ENCODE data around the gene CETN2. TPM values are rescaled to one million over a fixed set of nuclear protein-coding genes. Genes with fewer than 3 reads are reported as not detected.
"Not testable (repeated sequence)": the region's sequence is repeated elsewhere in the genome, so short reads cannot be mapped to it uniquely, and the experiment has no call there.

CETN2 gene
- total RNA-seq, 1 donor from 2014 or later = 22.0 TPM

DNA sequence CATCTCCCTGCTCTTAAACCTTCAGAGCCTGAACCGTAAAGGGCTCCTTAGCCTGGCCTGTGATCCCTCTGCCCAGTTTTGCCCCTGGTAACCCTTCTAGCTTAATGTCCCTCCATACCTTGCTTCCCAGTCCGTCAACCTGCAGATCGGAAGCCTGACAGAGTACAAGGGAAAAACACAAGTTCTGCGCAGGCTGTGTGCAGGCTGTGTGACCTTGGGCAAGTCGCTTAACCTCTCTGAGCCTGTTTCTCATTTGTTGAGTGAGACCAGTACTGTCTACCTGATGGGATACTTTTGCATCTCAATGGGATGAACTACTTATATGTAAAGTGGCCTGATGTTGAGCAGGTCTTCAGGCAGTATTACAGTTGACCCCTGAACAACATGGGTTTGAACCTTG lies 2.0 kb upstream of the CETN2 start:
- DNase-seq (ENCODE audit: low read depth, low spot score) = no peak

DNA sequence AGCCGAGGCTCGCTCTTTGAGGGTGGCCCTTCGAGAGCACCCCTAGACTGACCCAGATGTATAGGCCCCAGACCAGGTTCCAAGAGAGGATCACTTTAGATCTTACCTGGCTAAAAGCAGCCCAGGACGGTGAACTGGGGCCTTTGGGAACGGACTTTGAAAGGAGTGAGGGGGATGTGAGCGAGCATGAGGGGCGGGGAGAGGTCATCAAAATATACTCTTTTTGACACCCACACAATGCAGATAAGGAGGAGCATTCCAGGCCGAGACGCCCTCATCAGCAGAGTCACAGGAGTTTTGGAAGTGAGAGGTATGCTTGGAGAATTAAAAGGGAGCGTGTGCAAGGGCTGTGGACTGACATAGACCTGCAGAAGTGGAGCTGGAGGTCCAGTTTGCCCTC lies 834 bp upstream of the CETN2 start:
- no peak for DNase-seq (ENCODE audit: low read depth, low spot score)

DNA sequence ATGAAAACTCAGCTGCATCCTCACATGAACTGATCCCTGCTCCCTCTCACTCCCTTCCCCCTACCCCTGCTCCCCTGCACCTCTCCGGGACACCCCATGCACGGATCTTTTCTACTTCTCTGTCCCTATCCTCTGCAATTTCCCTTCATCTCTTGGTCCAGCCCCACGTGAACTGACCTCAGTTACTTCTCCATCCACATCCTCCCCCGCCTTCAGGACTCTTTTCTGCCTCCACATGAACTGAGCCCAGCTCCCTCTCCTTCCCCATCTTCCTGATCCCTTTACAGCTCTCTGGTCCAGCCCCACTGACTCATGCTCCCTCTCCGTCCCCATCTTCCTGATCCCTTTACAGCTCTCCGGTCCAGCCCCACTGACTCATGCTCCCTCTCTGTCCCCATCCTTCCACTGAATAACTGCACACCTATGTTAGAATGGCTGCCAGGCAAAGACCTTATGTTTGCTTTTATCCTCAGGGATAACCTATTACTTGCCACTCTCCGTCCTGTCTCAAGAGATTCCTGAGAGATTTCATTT lies 5.6 kb downstream of the CETN2 start:
- no peak for DNase-seq (ENCODE audit: low read depth, low spot score)

DNA sequence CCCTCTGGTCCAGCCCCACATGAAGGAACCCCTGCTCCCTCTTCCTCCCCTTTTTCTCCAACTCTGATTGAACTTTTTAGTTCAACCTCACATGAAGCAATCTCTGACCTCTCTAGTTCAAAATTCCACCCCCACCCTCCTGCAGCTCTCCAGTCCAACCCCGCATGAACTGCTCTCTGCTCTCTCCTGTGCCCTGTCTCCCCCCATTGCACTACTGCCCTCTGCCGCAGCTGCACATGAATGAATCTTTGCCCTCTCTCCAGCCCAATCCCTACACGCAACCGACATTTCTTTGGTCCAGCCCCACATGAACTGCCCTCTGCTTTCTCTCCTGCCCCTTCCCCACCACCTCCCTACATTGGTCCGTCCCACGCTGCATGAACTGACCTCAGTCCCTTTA lies 6.9 kb downstream of the CETN2 start:
- no peak for DNase-seq (ENCODE audit: low read depth, low spot score)

DNA sequence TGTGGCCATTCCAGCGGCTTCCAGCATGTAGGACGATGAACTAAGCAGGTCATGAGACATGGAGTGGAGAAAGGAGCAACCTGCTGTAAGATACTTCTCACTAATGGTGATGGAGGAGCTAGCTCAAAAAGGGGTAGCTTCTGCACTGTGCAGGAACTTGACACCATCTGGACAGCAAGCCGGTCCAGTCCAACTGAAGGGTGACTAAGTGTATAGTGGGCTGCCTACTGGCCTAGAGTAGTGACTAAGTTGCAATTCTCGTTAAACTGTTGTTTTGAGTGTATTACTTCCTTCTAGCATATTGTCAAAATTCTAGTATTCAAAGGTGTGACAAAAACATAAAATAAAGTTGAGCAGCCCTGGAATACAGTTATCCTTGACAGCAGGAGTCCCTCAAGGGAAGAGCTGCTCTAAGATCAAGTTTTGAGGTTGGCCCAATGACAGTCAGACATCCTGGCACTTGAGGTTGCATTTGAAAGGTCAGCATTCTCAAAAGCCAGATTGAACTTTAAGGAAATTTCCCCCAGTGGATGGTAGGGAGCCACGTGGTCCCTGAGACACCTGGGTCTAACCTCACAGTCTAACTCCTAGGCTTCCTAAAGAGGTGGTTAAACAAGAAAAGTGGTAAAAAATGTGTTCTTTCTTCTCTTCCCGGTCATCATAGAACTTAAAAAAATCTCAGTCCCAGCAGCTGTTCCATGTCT lies 8.0 kb downstream of the CETN2 start:
- no peak for DNase-seq (ENCODE audit: low read depth, low spot score)

DNA sequence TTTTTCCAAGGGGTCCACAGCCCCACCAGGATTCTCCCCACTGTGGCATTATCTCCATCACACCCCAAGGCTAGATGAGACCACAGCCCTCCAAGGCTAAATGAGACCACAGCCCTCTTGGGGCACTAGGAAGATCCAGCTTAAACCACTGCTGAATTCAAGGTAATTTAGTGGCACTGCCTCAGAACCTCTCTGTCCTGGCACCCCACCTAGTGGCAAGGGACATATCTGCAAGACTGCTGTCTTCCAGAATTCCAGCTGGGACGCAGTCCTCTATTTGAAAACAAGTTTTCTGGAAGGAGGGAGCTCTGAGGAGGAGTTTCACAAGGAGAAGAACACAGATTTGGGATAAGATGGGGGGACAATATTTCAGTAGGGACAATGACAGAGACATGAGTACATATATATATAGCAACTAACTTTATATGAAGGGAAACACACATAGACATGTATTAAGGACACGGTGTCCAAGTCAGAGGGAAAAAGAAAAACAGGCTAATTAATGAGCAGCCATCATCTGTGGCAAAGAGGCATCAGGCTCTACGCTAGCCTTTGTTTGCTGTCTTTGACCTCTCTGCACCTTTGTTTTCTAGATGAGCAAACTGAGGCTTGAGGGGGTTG lies 9.3 kb downstream of the CETN2 start:
- DNase-seq (ENCODE audit: low read depth, low spot score) = no peak

DNA sequence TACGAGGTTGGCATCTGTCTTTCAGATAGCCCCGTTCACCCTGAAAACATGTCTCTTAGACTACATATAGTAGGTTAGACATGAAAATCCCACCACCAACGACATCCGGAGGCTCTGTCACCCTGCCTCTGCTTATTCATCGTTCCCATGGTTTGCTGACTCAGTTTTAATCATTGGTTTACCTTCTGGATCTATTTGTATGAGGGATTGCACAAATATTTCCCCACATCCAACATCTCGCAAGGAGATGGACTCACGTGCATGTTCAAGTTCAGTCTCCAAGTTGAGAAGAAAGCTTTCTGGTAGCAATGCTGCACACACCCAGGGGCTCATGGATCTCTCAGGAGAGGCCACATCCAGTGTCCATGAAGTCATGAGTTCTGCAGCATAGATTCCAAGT lies 10.8 kb downstream of the CETN2 start:
- DNase-seq (ENCODE audit: low read depth, low spot score) = no peak

DNA sequence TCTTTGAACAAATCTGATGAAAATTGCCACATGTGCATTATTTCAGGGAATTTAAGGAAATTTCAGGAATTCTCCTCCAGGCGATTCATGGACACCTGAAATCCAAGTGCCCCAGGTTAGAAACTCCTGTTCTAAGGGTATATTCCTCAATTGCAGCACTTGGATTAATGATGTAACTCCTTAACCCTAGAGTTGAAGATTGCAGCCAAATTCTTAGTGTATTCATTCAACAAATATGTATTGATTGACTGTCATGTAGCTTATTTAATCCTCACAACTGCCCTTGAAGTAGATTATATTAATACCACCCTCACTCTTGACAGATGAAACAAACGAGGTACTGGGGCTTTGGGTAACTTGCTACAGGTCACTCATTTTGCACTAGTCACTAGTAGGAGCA lies 11.3 kb downstream of the CETN2 start:
- DNase-seq (ENCODE audit: low read depth, low spot score) = no peak

DNA sequence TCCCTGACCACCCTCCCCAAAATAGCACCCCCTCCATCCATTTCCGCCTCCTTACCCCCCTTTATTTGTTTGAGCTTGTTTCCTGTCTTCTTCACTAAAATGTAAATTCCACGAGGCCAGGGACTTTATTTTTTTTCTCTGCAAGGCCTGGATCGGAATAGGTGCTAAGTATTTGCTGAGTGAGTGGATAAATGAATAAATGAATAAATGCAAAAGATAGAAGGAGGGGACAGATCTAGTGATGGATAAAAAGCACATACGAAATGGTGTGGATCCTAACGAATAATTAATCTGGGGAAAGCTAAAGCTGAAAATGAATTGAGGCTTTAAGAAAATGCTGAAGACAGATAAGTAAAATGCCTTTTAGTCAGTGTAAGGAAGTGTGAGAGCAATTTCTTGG lies 12.2 kb downstream of the CETN2 start:
- DNase-seq (ENCODE audit: low read depth, low spot score) = no peak

DNA sequence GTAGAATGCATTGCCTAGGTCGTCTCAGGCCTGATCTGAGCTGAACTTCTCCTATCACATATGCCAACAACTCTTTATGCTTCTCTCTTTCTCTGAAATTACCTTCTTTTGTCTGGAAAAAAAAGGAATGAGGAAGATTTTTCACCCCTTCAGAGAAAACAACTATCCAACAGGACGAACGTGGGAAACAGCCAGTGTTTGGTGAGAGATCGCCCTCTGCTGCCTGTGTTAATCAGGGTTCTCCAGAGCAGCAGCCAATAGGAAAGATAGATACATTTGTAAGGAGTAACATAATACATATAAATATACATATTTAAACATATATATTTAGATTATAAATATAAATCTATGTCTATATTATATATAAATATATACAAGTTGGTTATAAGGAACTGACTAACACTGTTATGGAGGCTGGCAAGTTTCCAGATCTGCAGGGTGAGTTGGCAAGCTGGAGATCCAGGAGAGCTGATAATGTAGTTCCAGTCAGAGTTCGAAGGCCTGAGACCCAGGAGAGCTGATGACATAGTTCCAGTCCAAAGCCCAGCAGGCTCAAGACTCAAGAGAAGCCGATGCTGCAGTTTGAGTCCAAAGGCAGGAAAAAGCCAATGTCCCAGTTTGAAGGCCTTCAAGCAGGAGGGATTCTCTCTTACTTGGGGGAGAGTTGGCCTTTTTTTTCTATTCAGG lies 13.3 kb downstream of the CETN2 start:
- no peak for DNase-seq (ENCODE audit: low read depth, low spot score)

DNA sequence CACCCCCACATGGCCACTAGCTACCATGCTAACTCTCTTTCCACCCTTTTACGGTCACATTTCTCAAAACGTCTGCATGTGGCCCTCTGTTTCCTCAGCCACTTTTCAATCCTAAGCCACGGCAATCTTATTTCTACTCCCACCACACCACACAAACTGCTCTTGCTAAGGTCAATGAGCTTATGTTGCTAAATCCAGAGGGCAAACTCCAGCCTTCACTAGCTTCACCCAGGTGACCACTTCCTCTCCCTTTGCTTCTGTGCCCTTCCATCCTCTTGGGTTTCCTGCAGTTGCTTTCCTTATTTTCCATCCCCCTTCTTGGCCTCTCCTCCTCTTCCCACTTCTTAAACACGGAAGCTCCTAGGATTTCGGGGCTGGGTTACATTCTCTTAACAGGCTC lies 16.5 kb downstream of the CETN2 start:
- no peak for DNase-seq (ENCODE audit: low read depth, low spot score)

DNA sequence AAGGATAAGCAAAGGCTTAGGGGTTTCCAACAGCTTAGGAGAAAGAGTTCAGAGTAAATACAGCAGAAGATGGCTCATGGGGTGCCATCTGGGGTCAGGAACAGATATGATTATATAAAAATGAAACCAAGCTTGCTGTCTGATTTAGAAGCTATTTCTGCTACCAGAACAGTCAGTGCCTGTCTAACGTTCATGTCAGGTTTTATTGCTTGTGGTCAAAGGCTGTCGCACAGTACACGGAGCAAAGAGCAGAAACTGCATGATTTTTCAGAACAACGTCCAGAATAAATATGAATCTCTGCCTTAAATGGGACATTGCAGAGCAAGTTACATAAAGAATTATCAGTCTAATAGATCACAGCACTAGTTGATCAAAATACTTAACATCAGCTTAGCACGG lies 17.4 kb downstream of the CETN2 start:
- DNase-seq (ENCODE audit: low read depth, low spot score) = no peak

DNA sequence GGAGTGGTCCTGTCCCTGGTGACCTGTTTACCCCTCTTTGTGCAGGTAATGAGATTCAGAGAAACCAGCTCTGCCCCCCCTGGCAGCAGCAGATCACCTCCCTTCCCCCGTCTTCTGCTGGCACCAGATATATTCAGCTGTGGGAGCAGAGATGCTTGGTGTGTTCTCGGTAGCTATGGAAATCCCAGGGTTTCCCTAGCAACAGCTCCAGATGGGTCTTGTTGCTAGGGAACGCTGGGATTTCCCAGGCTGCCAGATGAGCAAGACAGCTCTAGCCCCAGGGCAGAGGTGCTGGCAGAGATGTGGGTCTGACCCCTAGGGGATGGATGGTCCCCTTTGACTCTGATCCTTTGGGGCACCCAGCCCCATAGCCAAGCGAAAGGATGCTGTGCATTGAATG lies 20.2 kb downstream of the CETN2 start:
- no peak for DNase-seq (ENCODE audit: low read depth, low spot score)

DNA sequence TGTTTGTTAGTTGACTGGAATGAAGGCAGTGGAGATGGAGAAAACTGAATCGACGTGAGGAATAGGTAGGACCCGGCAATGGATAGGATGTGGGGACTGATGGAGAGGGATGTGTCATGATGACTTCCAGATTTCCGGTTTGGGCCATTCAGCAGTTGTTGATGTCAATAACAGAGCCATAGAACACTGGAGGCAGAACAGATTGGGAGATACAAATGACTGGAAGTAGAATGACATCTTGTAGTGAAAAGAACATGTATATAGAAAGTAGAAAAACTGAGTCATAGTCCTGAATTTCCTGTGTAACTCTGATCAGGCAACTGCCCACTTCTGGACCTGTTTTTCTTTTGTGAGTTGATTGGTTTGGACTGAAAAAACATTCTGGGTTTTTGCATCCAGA lies 24.5 kb downstream of the CETN2 start:
- DNase-seq (ENCODE audit: low read depth, low spot score) = no peak

DNA sequence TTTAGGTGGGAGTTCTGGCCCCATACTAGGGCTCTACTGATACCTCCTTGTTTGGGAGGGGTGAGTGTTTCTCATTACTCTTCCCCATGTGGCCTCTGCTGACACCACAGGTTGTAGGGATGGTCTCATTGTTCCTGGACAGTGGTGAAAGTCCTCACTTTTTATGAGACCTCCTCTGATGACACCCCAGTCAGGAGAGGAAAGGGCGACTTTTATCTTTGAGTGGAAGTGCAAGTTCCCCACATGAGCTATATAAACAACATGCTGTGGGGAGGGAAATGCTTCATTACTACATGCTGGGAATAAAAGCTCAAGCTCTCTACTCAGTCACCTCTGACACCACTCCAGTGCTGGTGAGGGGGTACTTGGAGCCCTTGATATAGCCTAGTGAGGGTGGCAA lies 31.6 kb downstream of the CETN2 start:
- DNase-seq (ENCODE audit: low read depth, low spot score) = no peak

DNA sequence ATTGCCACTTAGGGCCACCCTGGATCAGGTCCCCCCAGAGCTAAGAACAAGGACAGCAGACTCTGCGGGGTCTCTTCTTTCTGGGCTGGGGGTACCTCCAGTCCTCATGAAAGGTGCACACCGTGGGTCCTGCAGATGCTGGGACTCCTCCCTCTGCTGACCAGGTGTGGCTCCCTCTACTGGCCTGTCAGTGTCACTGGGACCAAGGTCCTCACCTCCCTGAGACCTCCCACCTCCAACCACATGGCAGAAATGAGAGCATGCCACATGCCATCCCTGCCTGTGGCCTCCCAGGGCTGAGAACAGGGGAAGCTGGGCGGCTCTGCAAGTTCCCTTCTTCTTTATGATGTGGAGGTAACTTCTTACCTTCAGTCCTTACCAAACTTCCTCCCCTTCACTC lies 43.5 kb downstream of the CETN2 start:
- not testable (repeated sequence) for DNase-seq (ENCODE audit: low read depth, low spot score)

Other genes with a start within 250 kb of the CETN2 start
- gene GABRQ, start 192.9 kb downstream of the CETN2 start, total RNA-seq = 0.04 TPM in 1 of 2 replicates, not detected in the other
- not detected in 2 replicates for gene MAGEA3, start 132.0 kb downstream of the CETN2 start, total RNA-seq
- not detected in 2 replicates for gene CSAG2, start 121.5 kb downstream of the CETN2 start, total RNA-seq
- not detected in 2 replicates for gene MAGEA2B, start 116.1 kb downstream of the CETN2 start, total RNA-seq
- gene CSAG1, start 97.0 kb downstream of the CETN2 start, total RNA-seq = not detected in 2 replicates
- gene MAGEA12, start 97.0 kb downstream of the CETN2 start, total RNA-seq = not detected in 2 replicates
- gene MAGEA2, start 76.9 kb downstream of the CETN2 start, total RNA-seq = not detected in 2 replicates
- gene CSAG3, start 71.5 kb downstream of the CETN2 start, total RNA-seq = not detected in 2 replicates
- gene MAGEA6, start 61.1 kb downstream of the CETN2 start, total RNA-seq = not detected in 2 replicates
- gene NSDHL, start 306 bp upstream of the CETN2 start, total RNA-seq = 24.9 and 38.1 TPM in 2 replicates
- 15.8 and 33.3 TPM in 2 replicates for gene ZNF185, start 67.3 kb upstream of the CETN2 start, total RNA-seq
- not detected in 2 replicates for gene PNMA5, start 163.4 kb upstream of the CETN2 start, total RNA-seq
- gene PNMA3, start 225.7 kb upstream of the CETN2 start, total RNA-seq = under 0.01 TPM in 1 of 2 replicates, not detected in the other
- gene PNMA6A, start 241.7 kb upstream of the CETN2 start, total RNA-seq = 0.53 and 1.6 TPM in 2 replicates

All from pulmonary artery endothelial cell (primary cell).